Measurements from ENCODE around the gene MYH11. TPM values are rescaled to one million over a fixed set of nuclear protein-coding genes. Genes with fewer than 3 reads are reported as not detected.

MYH11 gene
- total RNA-seq, 1 experiment from 2014 or later, result not detected

DNA sequence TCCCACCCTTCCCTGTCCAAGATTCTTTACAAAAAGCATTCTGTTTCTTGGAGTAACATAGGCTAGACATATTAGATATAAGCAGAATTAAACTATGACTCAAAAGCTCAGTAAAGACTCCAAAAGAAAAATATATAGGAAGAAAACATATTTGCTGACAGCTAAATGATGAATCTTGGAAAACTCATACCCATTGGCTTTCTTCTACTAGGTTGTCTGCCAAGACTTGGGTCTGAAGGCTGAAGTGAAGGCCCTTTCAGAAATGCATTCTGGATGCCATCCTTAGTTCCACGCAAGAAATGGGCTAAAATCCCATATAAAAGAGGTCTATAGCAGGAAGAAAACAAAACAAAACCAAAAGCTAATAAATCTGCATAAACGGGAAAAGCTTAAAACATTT lies 16.5 kb upstream of the MYH11 start:
- intact Hi-C loops (cut with micrococcal nuclease), result loop anchor here (10.0 kb wide), 1 partner anchor 322 kb away; no protein-coding TSS in a partner anchor
- Mint-ChIP-seq H3K9me3 (ENCODE audit: unreplicated experiment) (no peaks in the 10 kb centered on the region), H3K4me1 (ENCODE audit: insufficient read depth, unreplicated experiment) (peaks cover 7% of the 10 kb centered on the region), H3K4me3 (ENCODE audit: unreplicated experiment) (no peak overlapping the region), H3K36me3 (ENCODE audit: insufficient read depth, unreplicated experiment) (peaks cover 69% of the 10 kb centered on the region), H3K27ac (ENCODE audit: low read depth, unreplicated experiment) (no peak overlapping the region), H3K27me3 (ENCODE audit: insufficient read depth, unreplicated experiment) (no peaks in the 10 kb centered on the region)
- CTCF ChIA-PET, result interaction anchor here (0.6 to 3.9 kb wide), 21 partner anchors 10 to 314 kb away, joined by 3 to 66 read pairs (median 4); no protein-coding TSS in a partner anchor
- no TSS peak for BruUV-seq (replicated peaks)
- no peak for TF ChIP-seq CTCF (IDR thresholded peaks at IDR 0.05; ENCODE audit: unreplicated experiment)
- POLR2A ChIA-PET, result interaction anchor here (0.9 to 2.2 kb wide), 3 partner anchors 15 to 149 kb away, joined by 4 to 6 read pairs (median 5); partner anchors contain the start of gene CEP20
- DNase-seq (ENCODE audit: unreplicated experiment), result no peak

DNA sequence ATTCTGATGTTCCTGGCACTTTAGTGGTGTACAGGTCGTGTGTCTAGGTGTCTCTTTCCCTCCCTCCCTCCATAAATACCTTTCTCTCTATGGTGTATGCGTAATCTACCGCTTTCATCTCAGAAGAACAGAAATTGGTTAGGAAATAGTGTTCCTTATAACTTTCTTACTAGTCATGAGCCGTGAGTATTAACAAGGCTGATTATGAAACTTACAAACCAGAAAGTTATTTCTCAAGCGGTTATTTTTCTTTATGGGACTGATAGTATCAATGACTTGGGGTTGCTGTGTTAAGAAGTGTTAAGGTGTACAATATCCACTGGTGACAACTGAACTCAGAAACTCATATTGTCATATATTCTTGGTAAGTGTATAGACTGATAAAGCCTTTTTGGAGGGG lies 13.2 kb upstream of the MYH11 start:
- peaks cover 7% of the 10 kb centered on the region for H3K4me1 Mint-ChIP-seq (ENCODE audit: insufficient read depth, unreplicated experiment)
- CTCF ChIA-PET, result interaction anchor here (0.7 to 2.1 kb wide), 2 partner anchors 58 to 104 kb away, joined by 3 to 5 read pairs; no protein-coding TSS in a partner anchor
- no peak for TF ChIP-seq CTCF (IDR thresholded peaks at IDR 0.05; ENCODE audit: unreplicated experiment)
- H3K27ac Mint-ChIP-seq (ENCODE audit: low read depth, unreplicated experiment), result no peak overlapping the region
- no peak overlapping the region for H3K4me3 Mint-ChIP-seq (ENCODE audit: unreplicated experiment)
- no peak for DNase-seq (ENCODE audit: unreplicated experiment)
- intact Hi-C loops (cut with micrococcal nuclease), result loop anchor here (10.0 kb wide), 1 partner anchor 325 kb away; no protein-coding TSS in a partner anchor
- peaks cover 67% of the 10 kb centered on the region for H3K36me3 Mint-ChIP-seq (ENCODE audit: insufficient read depth, unreplicated experiment)
- POLR2A ChIA-PET, result no interaction called here
- BruUV-seq (replicated peaks), result no TSS peak
- H3K27me3 Mint-ChIP-seq (ENCODE audit: insufficient read depth, unreplicated experiment), result no peaks in the 10 kb centered on the region
- H3K9me3 Mint-ChIP-seq (ENCODE audit: unreplicated experiment), result no peaks in the 10 kb centered on the region

GRCh38 chr16:15866451-15866850 lies 9.6 kb upstream of the MYH11 start:
- BruUV-seq (replicated peaks), result no TSS peak
- intact Hi-C loops (cut with micrococcal nuclease), result no loop called here
- Mint-ChIP-seq H3K4me3 (ENCODE audit: unreplicated experiment) (no peak overlapping the region), H3K36me3 (ENCODE audit: insufficient read depth, unreplicated experiment) (peaks cover 59% of the 10 kb centered on the region), H3K27me3 (ENCODE audit: insufficient read depth, unreplicated experiment) (no peaks in the 10 kb centered on the region), H3K27ac (ENCODE audit: low read depth, unreplicated experiment) (no peak overlapping the region), H3K9me3 (ENCODE audit: unreplicated experiment) (no peaks in the 10 kb centered on the region), H3K4me1 (ENCODE audit: insufficient read depth, unreplicated experiment) (no peaks in the 10 kb centered on the region)
- TF ChIP-seq CTCF (IDR thresholded peaks at IDR 0.05; ENCODE audit: unreplicated experiment), result no peak
- ChIA-PET CTCF (interaction anchor here (1.0 kb wide), 1 partner anchor 100 kb away, joined by 4 read pairs; no protein-coding TSS in a partner anchor), POLR2A (no interaction called here)
- no peak for DNase-seq (ENCODE audit: unreplicated experiment)

DNA sequence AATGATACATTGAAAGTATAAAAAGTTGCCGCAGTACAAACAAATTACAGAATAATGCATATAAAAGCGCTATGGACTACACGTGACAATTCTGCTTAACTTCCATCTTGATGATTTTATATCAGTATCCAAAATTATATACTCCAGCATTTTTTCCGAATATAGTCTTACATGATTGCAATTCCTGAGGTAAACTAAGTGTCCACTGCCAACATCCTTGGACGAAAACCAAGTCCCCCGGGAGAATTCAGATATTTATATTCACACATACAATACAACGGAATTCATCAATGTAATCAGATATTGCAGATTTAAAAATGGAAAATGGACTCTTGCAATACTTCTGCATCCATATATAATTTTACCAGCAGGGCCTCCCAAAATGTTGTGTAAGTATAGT lies 8.9 kb upstream of the MYH11 start:
- ChIA-PET CTCF (no interaction called here), POLR2A (no interaction called here)
- TSS peak; percentile 33 for BruUV-seq (replicated peaks)
- Mint-ChIP-seq H3K36me3 (ENCODE audit: insufficient read depth, unreplicated experiment) (peaks cover 52% of the 10 kb centered on the region), H3K27me3 (ENCODE audit: insufficient read depth, unreplicated experiment) (no peaks in the 10 kb centered on the region), H3K9me3 (ENCODE audit: unreplicated experiment) (no peaks in the 10 kb centered on the region), H3K4me3 (ENCODE audit: unreplicated experiment) (no peak overlapping the region), H3K27ac (ENCODE audit: low read depth, unreplicated experiment) (no peak overlapping the region), H3K4me1 (ENCODE audit: insufficient read depth, unreplicated experiment) (no peaks in the 10 kb centered on the region)
- intact Hi-C loops (cut with micrococcal nuclease), result no loop called here
- no peak for DNase-seq (ENCODE audit: unreplicated experiment)
- TF ChIP-seq CTCF (IDR thresholded peaks at IDR 0.05; ENCODE audit: unreplicated experiment), result no peak
